Activated CD8-positive, alpha-beta memory T cell treated with anti-CD3 and anti-CD28 coated beads, Interleukin-2, amount 50 U/mL, for 4 hours (primary cell): ENCODE data around the gene IL12RB1.

Experiments
- DNase-seq: peaks from one replicate; pipeline ENCODE4 v3.0.0-alpha.2; 2020

IL12RB1 gene

GRCh38 chr19:18086590-18087138 lies at the start of gene IL12RB1:
IL12RB1 (minus strand) TSS chr19:18086934; CDS start chr19:18086823, 111 bp downstream.
- DNase-seq: peak; percentile 50

- no peak for DNase-seq
Measured at GRCh38 chr19:18135712-18136584, 49.2 kb upstream of the IL12RB1 start.

GRCh38 chr19:18131841-18132596 lies 45.3 kb upstream of the IL12RB1 start:
- DNase-seq: no peak

- no peak for DNase-seq
Measured at GRCh38 chr19:18130523-18131242, 43.9 kb upstream of the IL12RB1 start.

- no peak for DNase-seq
Measured at GRCh38 chr19:18128805-18129204, 42.1 kb upstream of the IL12RB1 start.

GRCh38 chr19:18128044-18128443 lies 41.3 kb upstream of the IL12RB1 start:
- no peak for DNase-seq

GRCh38 chr19:18126097-18126496 lies 39.4 kb upstream of the IL12RB1 start:
- no peak for DNase-seq

GRCh38 chr19:18123819-18124218 lies 37.1 kb upstream of the IL12RB1 start:
- DNase-seq: no peak

- no peak for DNase-seq
Measured at GRCh38 chr19:18122860-18123795, 36.4 kb upstream of the IL12RB1 start.

GRCh38 chr19:18122424-18122823 lies 35.7 kb upstream of the IL12RB1 start:
- DNase-seq: no peak

- DNase-seq: no peak
Measured at GRCh38 chr19:18121166-18121565, 34.4 kb upstream of the IL12RB1 start.

GRCh38 chr19:18120127-18120526 lies 33.4 kb upstream of the IL12RB1 start:
- no peak for DNase-seq

GRCh38 chr19:18119717-18120105 lies 33.0 kb upstream of the IL12RB1 start:
- peak; percentile 72 for DNase-seq

- peak; percentile 47 for DNase-seq
Measured at GRCh38 chr19:18119013-18119716, 32.4 kb upstream of the IL12RB1 start.

GRCh38 chr19:18118420-18119012 lies 31.8 kb upstream of the IL12RB1 start:
- DNase-seq: no peak

- peak; percentile 97 for DNase-seq
Measured at GRCh38 chr19:18117692-18118378, 31.1 kb upstream of the IL12RB1 start.

GRCh38 chr19:18117364-18117691 lies 30.6 kb upstream of the IL12RB1 start:
- no peak for DNase-seq

- DNase-seq: no peak
Measured at GRCh38 chr19:18114483-18114882, 27.7 kb upstream of the IL12RB1 start.

GRCh38 chr19:18113827-18114226 lies 27.1 kb upstream of the IL12RB1 start:
- DNase-seq: no peak

GRCh38 chr19:18112989-18113478 lies 26.3 kb upstream of the IL12RB1 start:
- DNase-seq: peak; percentile 83
